ENCODE data around the gene APEH.

DNA sequence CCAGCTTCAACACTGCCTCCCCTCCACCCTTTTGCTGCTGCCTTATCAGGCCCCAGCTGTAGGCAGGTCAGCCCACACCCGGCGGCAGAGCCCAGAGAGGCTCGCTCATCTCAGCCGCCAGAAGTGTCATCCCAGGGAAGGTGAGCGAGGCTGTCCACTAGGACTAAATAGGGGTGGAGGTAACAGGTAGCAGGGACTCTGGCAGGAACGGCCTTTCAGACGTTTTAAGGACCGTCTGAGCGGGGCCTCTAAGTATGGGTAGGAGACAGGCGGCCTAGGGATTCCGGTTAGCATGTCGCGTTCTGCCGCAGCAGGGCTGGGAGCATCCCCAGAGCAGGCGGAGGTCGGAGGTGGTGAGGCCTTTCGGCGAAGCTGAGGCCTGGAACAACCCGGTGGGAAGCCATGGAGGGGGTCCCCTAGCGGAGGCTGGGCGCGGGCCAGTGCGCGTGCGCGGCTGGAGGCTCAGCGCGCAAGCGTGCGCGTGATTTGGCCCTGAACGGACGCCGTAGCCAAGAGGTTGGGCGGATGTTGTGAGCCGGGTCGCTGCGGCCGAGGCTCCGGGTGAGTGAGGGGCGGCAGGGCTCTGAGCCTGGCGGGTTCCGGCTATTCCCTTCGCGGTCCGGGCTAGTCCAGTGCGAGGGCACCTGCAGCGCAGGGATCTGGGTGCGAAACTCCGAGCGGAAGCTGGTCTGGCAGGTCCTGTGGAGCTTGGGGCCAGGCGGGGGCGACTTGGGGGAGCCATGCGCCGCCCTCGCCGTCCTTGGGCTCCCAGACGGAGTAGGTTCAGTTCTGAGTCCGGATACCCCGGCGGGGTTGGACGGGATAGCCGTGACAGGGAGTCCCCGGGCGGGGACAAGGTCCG lies 15.1 kb downstream of the APEH start, which contains the start of the genes MST1 and RNF123:
- TF ChIP-seq, protein P1, sequence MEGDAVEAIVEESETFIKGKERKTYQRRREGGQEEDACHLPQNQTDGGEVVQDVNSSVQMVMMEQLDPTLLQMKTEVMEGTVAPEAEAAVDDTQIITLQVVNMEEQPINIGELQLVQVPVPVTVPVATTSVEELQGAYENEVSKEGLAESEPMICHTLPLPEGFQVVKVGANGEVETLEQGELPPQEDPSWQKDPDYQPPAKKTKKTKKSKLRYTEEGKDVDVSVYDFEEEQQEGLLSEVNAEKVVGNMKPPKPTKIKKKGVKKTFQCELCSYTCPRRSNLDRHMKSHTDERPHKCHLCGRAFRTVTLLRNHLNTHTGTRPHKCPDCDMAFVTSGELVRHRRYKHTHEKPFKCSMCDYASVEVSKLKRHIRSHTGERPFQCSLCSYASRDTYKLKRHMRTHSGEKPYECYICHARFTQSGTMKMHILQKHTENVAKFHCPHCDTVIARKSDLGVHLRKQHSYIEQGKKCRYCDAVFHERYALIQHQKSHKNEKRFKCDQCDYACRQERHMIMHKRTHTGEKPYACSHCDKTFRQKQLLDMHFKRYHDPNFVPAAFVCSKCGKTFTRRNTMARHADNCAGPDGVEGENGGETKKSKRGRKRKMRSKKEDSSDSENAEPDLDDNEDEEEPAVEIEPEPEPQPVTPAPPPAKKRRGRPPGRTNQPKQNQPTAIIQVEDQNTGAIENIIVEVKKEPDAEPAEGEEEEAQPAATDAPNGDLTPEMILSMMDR (IDR thresholded peaks at IDR 0.05): peak in 3 of 6 experiments; percentile 11 to 26 (median 23)
- TF ChIP-seq POLR2A (IDR thresholded peaks at IDR 0.05): peak in 1 of 2 donors; percentile 65
